Retina (tissue), 1 donor: ENCODE measurements around the gene LRRN3.

Experiments
- DNase-seq: peaks from one replicate; pipeline ENCODE4 v3.0.0-alpha.2; 2016

Gene LRRN3

DNA sequence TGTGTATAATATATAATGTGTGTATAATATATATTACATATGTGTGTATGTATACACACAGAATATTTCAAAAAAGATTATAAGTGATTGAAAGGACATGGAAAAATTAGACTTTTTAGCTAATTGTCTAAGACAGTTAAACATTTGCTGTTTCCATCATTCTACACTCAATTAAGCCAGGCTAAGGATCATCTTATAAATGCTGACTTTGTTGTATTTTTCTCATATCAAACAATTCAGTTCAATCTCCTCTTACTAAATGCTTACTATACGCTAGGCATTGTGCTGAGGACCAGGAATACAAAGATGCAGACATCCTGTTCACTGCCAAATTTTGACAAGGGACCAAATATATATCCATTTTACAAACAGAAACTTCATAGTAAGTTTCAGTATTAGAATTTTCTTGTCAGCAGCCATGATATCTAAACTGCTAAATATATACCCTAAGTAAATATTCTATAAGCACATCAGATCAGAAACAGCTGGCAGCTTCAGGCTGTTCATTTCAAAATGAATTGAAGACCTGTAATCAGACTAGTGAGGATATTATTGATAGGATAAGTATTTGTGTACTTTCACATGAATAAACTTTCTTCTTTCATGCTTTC lies 10.3 kb upstream of the LRRN3 start:
- no peak for DNase-seq

GRCh38 chr7:111081546-111082267 lies 9.2 kb upstream of the LRRN3 start:
- no peak for DNase-seq

DNA sequence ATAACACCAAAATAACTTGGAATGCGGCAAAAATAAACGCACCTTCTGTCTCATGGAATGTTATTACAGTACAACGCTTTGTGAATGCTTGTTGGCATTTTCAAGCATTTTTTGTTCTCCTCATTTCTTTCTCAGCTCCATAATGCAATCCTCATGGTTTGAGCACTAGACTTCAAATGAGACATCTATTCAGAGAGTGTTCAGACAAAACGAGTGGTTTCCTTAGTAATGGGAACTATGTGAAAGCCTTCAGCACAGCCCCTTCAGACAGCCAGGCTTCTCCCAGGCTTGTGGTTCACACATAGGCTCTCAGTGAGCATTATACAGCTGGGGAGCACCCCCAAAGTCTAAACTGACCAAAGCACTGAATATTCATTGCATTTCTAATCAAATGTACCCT lies 8.6 kb upstream of the LRRN3 start:
- no peak for DNase-seq

DNA sequence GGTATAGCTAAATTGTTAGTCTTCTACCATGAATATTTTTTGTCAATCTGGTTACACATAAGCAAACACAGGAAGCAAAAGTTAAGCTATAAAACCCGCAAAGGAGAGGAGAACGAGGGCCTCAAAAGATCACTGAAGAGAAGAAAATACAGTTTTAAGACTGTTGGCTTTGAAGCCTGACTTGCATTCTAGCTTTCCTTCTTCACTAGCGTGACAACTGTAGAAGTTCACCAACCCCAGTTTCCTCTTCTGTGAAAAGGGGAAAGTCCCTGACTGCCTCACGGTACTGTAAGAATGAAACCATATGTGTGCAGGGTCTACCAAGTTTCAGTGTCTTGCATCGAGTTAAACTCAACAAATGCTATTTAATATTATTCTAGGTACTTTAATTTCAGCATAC lies 7.5 kb upstream of the LRRN3 start:
- DNase-seq: no peak

DNA sequence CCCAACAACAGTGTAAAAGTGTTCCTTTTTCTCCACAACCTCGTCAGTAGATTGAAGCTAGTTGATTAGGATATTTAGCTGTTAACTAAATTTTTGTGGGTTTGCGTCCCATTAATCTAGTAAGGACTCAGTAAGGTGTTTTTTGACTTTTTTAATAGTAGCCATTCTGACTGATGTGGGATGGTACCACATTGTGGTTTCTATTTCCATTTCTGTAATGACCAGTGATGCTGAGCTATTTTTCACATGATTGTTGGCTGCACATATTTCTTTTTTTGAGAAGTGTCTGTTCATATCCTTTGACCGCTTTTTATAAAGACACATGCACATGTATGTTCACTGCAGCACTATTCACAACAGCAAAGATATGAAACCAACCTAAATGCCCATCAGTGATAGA lies 5.6 kb upstream of the LRRN3 start:
- DNase-seq: no peak

- DNase-seq: no peak
Measured at GRCh38 chr7:111086532-111086931, 4.4 kb upstream of the LRRN3 start.

DNA sequence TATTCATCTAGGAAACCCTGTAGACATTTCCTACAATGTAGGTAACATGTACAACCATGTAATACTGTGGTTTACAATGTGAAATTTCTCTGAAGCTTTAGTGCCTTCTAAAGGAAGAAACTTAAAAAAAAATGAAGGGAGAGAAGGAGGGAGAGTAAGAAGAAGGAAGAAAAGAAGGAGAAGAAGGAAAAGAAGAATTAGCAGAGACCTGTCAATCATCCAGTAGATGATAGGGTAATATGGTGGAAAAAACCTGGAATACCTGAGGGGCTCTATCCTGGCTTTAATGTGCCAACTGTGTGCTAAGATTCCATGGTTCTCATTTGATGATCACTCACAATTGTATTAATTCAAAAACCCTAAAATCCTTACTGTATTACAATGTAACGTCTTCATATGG lies 2.6 kb upstream of the LRRN3 start:
- no peak for DNase-seq

DNA sequence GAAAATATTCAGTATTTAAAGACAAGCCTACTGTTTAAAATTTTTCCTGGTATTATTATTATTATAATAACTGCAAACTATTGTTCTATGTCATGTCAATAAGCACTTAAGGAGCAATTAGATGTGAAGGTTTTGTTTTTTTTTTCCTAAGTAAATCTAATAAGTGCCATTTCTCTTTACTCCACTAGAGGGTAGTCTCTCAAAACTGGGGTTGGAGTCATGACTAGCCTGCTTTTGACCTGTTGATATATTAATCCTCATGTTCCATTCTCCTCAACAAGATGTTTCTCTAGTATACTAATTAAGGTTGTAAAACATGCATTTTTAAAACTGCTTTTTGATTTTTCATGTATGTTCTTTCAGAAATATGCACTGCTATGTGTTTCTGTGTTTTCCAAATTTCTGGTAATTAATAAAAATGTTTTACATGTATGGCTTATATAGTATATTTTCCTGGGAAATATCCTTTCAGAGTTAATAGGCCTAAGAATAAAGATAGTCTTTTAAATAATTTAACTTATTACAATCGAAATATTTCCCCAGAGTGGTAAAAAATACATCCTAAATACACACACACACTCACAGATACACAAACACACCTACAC lies 1.0 kb upstream of the LRRN3 start:
- DNase-seq: peak; percentile 42

DNA sequence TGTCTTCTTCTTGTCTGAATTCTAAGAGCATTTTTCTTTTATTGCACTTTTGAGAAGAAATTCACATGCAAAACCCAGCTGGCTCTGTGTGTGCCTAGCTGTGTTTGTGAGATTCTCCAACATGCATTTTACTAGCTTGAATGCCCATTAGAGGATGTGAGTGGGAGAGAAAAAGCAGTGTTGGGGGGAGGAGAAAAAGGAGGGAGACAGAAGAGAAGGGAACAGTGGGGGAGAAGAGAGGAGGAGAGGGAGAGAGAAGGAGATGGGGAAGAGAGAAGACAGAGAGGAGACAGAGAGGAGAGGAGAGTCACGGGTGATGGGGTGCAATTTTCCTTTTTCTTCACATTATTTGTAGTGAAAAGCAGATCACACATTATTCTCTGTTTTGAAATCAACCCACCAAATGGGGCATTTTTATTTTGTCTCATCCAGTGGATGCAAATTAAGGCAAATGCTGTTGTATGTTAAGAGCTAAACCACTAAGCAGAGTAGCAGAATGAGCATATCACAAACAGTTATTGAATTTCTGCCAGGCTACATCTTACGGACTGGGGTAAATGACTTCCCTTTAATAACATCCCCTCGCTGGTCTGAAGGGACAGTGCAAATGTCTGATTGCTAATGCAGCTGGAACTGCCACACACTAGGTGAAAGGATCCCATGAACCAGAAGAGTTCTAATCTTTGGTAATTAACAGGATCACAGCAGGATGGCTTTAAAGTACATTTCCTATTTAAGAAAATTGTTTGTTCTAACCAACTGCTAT lies 849 bp downstream of the LRRN3 start:
- peak; percentile 72 for DNase-seq

DNA sequence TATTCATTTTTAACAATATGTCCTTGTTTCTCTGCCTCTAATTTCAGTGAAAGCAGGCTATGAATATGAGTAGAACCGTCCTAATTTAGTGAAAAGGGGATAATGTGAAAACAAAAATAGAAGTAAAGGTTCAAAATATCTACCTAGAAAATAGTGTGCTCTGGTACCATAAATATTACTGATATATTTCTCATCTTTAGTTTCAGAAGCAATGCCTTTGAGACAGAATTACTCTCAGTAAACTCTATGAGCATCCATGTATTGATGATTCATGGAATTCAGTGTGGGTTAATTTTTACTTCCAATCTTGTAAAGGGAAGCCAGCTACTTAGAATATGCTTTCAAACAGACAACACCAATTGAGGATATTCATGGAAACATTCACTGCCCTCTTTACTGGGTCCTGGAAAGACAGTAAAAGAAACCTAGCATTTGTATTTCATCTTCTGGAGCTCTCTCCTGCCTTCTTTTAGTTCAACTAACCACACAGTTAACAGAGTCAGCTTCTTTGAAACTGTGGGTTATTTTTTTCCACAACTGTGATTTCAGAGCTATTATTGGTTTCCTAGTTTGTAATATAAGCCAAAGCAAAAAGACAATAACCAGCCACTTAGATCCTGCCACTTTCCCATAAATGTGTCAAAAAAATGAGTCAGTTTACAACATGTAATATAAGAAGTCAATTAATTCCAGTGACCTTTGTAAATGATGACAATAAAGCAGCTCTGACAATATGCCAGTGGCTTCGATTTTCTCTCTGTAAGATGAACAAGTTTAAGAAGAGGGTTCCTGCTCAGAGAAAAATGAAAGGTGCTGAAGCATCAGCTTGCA lies 1.7 kb downstream of the LRRN3 start:
- peak; percentile 33 for DNase-seq

GRCh38 chr7:111093496-111093895 lies 2.6 kb downstream of the LRRN3 start:
- DNase-seq: peak; percentile 22

DNA sequence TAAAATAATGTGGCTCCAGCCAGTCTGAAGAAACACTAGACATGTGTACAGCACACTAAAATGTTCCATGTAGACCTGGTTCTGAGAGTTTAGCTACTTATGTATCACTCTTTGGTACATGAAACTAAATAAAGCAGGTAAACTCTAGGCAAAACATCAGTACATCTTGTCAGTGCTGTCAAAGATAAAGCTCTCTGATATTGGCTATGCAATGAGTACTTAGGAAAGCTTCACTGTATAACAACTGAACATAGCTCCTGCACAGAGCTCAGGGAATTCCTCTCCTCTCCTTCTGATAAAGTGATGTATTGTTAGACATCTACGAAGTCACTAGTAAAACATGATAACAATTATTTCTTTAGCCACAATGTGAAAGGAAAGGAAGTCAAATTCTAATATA lies 3.5 kb downstream of the LRRN3 start:
- peak; percentile 14 for DNase-seq

DNA sequence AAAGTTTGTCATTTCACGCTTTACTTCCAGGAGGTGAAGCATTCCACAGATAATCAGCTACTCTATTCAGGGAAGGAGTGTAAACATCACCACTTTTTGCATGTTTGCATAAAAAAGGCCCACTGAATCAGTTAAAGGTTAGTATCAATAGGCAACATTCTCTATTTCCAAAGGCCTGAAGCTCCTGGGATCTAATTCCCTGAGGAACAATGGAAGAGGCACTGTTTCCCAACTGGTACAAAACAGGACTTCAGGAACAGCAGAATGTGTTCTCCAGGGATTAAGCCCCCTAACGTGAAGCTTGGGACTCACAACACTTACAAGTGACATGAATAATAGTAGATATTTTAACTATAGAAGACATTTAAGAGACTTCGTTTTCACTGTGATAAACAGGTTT lies 6.1 kb downstream of the LRRN3 start:
- DNase-seq: no peak

- DNase-seq: peak; percentile 25
Measured at GRCh38 chr7:111098011-111098925, 7.3 kb downstream of the LRRN3 start.

DNA sequence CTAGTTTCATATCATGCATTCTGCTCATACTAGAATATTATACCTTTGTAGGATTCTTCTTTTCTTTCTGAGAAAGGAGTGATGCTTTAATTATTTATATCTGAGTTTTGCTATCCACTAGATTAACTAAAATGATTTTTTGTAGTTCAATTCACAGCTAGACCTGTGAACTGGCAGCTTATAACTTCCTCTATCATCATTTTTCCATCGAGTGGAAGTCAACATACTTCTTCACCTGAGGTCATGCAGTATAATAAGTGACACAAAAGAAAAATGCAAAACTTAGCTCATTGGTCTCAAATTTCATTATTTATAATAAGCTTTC lies 8.0 kb downstream of the LRRN3 start:
- DNase-seq: no peak

GRCh38 chr7:111101856-111102646 lies 11.1 kb downstream of the LRRN3 start:
- no peak for DNase-seq

DNA sequence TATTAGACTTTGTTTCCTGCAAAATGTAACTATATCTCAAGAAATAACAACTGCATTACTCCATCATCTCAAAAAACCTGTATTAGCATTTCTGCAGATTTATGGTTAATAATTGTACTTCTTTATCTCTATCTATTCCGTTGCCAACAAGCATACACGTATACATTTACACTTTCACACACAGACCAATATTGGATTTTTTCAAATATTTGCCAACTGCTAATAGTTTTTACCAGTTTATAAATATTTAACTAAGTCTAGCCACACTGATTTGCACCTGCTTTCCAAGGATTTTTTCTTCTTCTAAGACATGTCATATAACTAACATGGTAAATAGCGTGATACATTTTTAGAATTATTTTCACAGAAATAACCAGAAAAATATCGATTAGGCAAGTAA lies 12.2 kb downstream of the LRRN3 start:
- DNase-seq: no peak

GRCh38 chr7:111103678-111104274 lies 12.8 kb downstream of the LRRN3 start:
- no peak for DNase-seq

GRCh38 chr7:111104710-111105109 lies 13.8 kb downstream of the LRRN3 start:
- no peak for DNase-seq

DNA sequence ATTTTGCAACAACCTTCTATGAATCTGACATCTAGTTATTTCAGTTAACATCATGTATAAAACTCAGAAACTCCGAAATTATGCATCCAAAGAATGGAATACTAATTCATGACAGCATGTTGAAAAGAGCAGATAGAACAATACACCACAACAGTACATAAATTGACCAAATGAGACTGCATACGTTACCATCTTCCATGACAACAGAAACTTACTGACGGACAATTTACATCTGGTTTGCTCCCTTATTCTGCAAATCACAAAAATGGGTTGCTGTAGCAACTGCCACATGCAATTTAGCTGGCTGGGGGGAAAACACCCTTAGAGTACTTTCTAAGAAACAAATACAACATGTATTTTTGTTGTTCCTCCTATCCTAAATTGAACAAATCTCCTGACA lies 14.3 kb downstream of the LRRN3 start:
- DNase-seq: no peak

- no peak for DNase-seq
Measured at GRCh38 chr7:111107579-111107978, 16.7 kb downstream of the LRRN3 start.
